SK-N-SH treated with all-trans-retinoic acid at 6 μM for 48 hours (cell line): ENCODE data around the gene SF3B3.
"Not testable (repeated sequence)": the region's sequence is repeated elsewhere in the genome, so short reads cannot be mapped to it uniquely, and the experiment has no call there.

Experiments
- ATAC-seq: fragments of 200-7000 bp; cut with Tn5 transposase; 3 replicates; pipeline ENCODE4 v1.9.1; 2020; ENCODE audit warnings: mild to moderate bottlenecking, moderate library complexity
- ARNTL ChIP-seq: fragments of 450-650 bp; formaldehyde crosslinking; IDR thresholded peaks from 2 replicates; pipeline ENCODE4 v1.5.0; 2020; ENCODE audit warnings: low read depth, mild to moderate bottlenecking, moderate library complexity, borderline replicate concordance
- BACH2 ChIP-seq: fragments of 250-450 bp; sonication (Bioruptor Pico); IDR thresholded peaks from 2 replicates; pipeline ENCODE4 v1.9.0; 2021; ENCODE audit warnings: mild to moderate bottlenecking, borderline replicate concordance
- CSDC2 ChIP-seq: fragments of 250-450 bp; sonication (Bioruptor Pico); IDR thresholded peaks from 2 replicates; pipeline ENCODE4 v1.5.0; 2020; ENCODE audit warnings: mild to moderate bottlenecking, moderate library complexity
- ESRRG ChIP-seq: fragments of 250-450 bp; sonication (Bioruptor Pico); IDR thresholded peaks from 2 replicates; pipeline ENCODE4 v1.6.1; 2021; ENCODE audit warnings: mild to moderate bottlenecking
- GLIS3 ChIP-seq: fragments of 250-450 bp; sonication (Bioruptor Pico); IDR thresholded peaks from 2 replicates; pipeline ENCODE4 v1.5.0; 2020; ENCODE audit warnings: mild to moderate bottlenecking, moderate library complexity
- ISL1 ChIP-seq: fragments of 250-450 bp; sonication (Bioruptor Pico); IDR thresholded peaks from 2 replicates; pipeline ENCODE4 v2.1.2; 2022; ENCODE audit warnings: mild to moderate bottlenecking, moderate library complexity
- OSR1 ChIP-seq: fragments of 250-450 bp; sonication (Bioruptor Pico); IDR thresholded peaks from 2 replicates; pipeline ENCODE4 v1.8.0; 2022; ENCODE audit warnings: moderate library complexity, mild to moderate bottlenecking, inconsistent platforms
- RARB ChIP-seq: fragments of 250-450 bp; sonication (Bioruptor Pico); IDR thresholded peaks from 2 replicates; pipeline ENCODE4 v1.8.0; 2021; ENCODE audit warnings: mild to moderate bottlenecking, moderate library complexity
- SNAI2 ChIP-seq: fragments of 250-450 bp; sonication (Bioruptor Pico); IDR thresholded peaks from 2 replicates; pipeline ENCODE4 v1.5.0; 2020; ENCODE audit warnings: mild to moderate bottlenecking, moderate library complexity
- ZC3H10 ChIP-seq: fragments of 250-450 bp; sonication (Bioruptor Pico); IDR thresholded peaks from 2 replicates; pipeline ENCODE4 v1.5.1; 2021; ENCODE audit warnings: mild to moderate bottlenecking, moderate library complexity
- ZFP3 ChIP-seq: fragments of 250-450 bp; sonication (Bioruptor Pico); IDR thresholded peaks from 2 replicates; pipeline ENCODE4 v1.5.0; 2020; ENCODE audit warnings: mild to moderate bottlenecking, moderate library complexity
- ZFP30 ChIP-seq: fragments of 450-650 bp; formaldehyde crosslinking; IDR thresholded peaks from 2 replicates; pipeline ENCODE4 v1.5.0; 2022; ENCODE audit warnings: mild to moderate bottlenecking, moderate library complexity
- ZNF565 ChIP-seq: fragments of 450-650 bp; formaldehyde crosslinking; conservative IDR thresholded peaks from 2 replicates; pipeline ENCODE4 v1.5.0; 2020; ENCODE audit warnings: low read depth, mild to moderate bottlenecking, moderate library complexity
- ZNF70 ChIP-seq: fragments of 450-650 bp; formaldehyde crosslinking; IDR thresholded peaks from 2 replicates; pipeline ENCODE4 v1.5.0; 2020; ENCODE audit warnings: mild to moderate bottlenecking, moderate library complexity
- ZNF8 ChIP-seq: fragments of 450-650 bp; formaldehyde crosslinking; IDR thresholded peaks from 2 replicates; pipeline ENCODE4 v1.5.0; 2020; ENCODE audit warnings: mild to moderate bottlenecking, moderate library complexity
- TF ChIP-seq, protein P1 (sequence below): fragments of 250-450 bp; sonication (Bioruptor Pico); IDR thresholded peaks from 2 replicates; pipeline ENCODE4 v1.8.0; 2020; ENCODE audit warnings: mild to moderate bottlenecking, moderate library complexity, borderline replicate concordance
- TF ChIP-seq, protein P2 (sequence below): fragments of 250-450 bp; sonication (Bioruptor Pico); IDR thresholded peaks from 2 replicates; pipeline ENCODE4 v1.5.1; 2021; ENCODE audit warnings: mild to moderate bottlenecking, moderate library complexity
- TF ChIP-seq, protein P3 (sequence below): fragments of 250-450 bp; sonication (Bioruptor Pico); IDR thresholded peaks from 2 replicates; pipeline ENCODE4 v1.5.0; 2020; ENCODE audit warnings: mild to moderate bottlenecking, moderate library complexity
- TF ChIP-seq, protein P4 (sequence below): fragments of 250-450 bp; sonication (Bioruptor Pico); IDR thresholded peaks from 2 replicates; pipeline ENCODE4 v1.5.1; 2020; ENCODE audit warnings: low read depth, mild to moderate bottlenecking, moderate library complexity

The SF3B3 gene

DNA sequence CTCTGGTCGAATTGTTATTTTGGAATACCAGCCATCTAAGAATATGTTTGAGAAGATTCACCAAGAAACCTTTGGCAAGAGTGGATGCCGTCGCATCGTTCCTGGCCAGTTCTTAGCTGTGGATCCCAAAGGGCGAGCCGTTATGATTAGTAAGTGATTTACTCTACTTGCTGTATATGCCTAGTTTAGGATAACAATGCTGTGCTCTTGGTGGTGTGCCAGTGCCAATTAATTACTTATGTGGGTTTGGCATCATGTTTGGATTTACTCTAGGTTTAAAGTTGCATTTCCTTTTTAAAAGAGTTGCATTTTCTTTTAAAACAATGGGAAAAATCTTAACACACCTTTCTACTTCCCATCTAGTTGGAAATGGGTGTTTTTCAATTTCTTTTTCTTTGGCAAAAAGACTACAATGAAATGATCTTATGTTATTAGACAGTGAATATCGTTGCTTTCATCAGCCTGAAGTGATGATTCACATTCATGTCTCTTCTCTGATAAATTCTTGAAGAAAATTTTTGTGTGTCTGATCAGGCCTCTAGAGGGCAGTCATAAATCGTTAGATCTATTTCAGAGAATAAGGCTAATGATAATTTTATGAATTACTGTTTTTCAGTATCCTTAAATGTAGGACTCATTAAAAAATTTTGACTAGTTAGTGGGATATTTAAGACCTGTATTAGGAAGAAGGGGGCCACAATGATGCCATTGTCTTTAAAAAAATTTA lies 5.6 kb downstream of the SF3B3 start:
- ATAC-seq, result peak; percentile 67
- TF ChIP-seq ISL1 (CRISPR knock-in tag) (no peak), SNAI2 (CRISPR knock-in tag) (no peak)

DNA sequence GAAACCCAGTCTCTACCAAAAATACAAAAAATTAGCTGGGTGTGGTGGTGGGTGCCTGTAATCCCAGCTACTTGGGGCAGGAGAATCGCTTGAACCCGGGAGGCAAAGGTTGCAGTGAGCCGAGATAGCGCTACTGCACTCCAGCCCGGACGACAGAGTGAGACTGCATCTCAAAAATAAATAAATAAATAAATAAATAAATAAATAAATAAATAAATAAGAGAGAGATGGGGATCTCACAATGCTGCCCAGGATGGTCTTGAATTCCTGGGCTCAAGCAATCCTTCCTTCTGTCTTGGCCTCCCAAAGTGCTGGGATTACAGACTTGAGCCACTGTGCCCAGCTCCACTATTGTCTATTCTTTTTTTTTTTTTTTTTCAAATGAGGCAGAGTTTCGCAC lies 6.3 kb downstream of the SF3B3 start:
- not testable (repeated sequence) for ATAC-seq

DNA sequence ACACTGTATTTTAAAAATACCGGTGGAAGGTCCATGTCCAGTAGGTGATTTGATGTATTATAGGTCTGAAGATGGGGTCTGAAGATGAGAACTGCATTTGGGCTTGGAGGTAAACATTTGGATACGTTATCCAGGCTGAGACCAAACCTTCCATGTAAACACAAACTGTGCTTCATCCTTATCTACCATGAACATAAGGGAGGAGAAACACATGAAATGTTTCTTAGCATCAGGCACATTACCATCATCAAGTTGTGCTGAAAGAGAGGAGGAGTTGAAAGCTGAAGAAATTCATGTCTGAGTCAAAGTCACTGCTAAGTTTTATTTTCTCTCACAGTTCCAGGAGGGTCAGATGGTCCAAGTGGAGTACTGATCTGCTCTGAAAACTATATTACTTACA lies 11.4 kb downstream of the SF3B3 start:
- TF ChIP-seq CSDC2 (CRISPR knock-in tag), result no peak
- no peak for TF ChIP-seq ARNTL
- TF ChIP-seq, protein P1, sequence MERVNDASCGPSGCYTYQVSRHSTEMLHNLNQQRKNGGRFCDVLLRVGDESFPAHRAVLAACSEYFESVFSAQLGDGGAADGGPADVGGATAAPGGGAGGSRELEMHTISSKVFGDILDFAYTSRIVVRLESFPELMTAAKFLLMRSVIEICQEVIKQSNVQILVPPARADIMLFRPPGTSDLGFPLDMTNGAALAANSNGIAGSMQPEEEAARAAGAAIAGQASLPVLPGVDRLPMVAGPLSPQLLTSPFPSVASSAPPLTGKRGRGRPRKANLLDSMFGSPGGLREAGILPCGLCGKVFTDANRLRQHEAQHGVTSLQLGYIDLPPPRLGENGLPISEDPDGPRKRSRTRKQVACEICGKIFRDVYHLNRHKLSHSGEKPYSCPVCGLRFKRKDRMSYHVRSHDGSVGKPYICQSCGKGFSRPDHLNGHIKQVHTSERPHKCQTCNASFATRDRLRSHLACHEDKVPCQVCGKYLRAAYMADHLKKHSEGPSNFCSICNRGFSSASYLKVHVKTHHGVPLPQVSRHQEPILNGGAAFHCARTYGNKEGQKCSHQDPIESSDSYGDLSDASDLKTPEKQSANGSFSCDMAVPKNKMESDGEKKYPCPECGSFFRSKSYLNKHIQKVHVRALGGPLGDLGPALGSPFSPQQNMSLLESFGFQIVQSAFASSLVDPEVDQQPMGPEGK, result no peak
- TF ChIP-seq ISL1 (CRISPR knock-in tag), result no peak
- no peak for TF ChIP-seq ZNF565 (CRISPR knock-in tag)
- no peak for TF ChIP-seq RARB
- no peak for TF ChIP-seq ZC3H10 (CRISPR knock-in tag)
- TF ChIP-seq, protein P2, sequence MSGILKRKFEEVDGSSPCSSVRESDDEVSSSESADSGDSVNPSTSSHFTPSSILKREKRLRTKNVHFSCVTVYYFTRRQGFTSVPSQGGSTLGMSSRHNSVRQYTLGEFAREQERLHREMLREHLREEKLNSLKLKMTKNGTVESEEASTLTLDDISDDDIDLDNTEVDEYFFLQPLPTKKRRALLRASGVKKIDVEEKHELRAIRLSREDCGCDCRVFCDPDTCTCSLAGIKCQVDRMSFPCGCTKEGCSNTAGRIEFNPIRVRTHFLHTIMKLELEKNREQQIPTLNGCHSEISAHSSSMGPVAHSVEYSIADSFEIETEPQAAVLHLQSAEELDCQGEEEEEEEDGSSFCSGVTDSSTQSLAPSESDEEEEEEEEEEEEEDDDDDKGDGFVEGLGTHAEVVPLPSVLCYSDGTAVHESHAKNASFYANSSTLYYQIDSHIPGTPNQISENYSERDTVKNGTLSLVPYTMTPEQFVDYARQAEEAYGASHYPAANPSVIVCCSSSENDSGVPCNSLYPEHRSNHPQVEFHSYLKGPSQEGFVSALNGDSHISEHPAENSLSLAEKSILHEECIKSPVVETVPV (CRISPR knock-in tag), result no peak
- TF ChIP-seq ESRRG (CRISPR knock-in tag), result no peak
- TF ChIP-seq GLIS3 (CRISPR knock-in tag), result no peak
- TF ChIP-seq ZFP30 (CRISPR knock-in tag), result no peak
- no peak for TF ChIP-seq BACH2 (CRISPR knock-in tag)
- TF ChIP-seq ZFP3 (CRISPR knock-in tag), result no peak
- TF ChIP-seq ZNF8 (CRISPR knock-in tag), result no peak
- TF ChIP-seq OSR1 (CRISPR knock-in tag), result no peak
- no peak for TF ChIP-seq ZNF70 (CRISPR knock-in tag)
- TF ChIP-seq, protein P3, sequence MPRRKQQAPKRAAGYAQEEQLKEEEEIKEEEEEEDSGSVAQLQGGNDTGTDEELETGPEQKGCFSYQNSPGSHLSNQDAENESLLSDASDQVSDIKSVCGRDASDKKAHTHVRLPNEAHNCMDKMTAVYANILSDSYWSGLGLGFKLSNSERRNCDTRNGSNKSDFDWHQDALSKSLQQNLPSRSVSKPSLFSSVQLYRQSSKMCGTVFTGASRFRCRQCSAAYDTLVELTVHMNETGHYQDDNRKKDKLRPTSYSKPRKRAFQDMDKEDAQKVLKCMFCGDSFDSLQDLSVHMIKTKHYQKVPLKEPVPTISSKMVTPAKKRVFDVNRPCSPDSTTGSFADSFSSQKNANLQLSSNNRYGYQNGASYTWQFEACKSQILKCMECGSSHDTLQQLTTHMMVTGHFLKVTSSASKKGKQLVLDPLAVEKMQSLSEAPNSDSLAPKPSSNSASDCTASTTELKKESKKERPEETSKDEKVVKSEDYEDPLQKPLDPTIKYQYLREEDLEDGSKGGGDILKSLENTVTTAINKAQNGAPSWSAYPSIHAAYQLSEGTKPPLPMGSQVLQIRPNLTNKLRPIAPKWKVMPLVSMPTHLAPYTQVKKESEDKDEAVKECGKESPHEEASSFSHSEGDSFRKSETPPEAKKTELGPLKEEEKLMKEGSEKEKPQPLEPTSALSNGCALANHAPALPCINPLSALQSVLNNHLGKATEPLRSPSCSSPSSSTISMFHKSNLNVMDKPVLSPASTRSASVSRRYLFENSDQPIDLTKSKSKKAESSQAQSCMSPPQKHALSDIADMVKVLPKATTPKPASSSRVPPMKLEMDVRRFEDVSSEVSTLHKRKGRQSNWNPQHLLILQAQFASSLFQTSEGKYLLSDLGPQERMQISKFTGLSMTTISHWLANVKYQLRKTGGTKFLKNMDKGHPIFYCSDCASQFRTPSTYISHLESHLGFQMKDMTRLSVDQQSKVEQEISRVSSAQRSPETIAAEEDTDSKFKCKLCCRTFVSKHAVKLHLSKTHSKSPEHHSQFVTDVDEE (CRISPR knock-in tag), result no peak
- TF ChIP-seq, protein P4, sequence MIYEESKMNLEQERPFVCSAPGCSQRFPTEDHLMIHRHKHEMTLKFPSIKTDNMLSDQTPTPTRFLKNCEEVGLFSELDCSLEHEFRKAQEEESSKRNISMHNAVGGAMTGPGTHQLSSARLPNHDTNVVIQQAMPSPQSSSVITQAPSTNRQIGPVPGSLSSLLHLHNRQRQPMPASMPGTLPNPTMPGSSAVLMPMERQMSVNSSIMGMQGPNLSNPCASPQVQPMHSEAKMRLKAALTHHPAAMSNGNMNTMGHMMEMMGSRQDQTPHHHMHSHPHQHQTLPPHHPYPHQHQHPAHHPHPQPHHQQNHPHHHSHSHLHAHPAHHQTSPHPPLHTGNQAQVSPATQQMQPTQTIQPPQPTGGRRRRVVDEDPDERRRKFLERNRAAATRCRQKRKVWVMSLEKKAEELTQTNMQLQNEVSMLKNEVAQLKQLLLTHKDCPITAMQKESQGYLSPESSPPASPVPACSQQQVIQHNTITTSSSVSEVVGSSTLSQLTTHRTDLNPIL (CRISPR knock-in tag), result no peak
- no peak for ATAC-seq

DNA sequence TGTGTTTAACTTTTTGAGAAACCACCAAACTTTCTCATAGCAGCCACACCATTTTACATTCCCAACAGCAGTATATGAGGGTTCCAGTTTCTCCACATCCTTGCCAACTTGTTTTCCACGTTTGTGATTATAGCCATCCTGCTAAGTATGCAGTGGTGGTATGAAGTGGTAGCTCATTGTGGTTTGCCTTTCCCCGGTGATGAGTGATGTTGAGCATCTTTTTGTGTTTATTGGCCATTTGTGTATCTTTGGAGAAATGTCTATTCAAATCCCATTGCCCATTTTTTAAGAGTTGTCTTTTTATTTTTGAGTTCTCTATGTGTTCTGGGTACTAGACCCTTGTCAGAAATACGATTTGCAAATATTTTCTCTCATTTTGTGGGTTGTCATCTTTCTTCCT lies 17.4 kb downstream of the SF3B3 start:
- ATAC-seq, result no peak
- TF ChIP-seq, protein P1, result no peak
